Endothelial cell of umbilical vein (primary cell): ENCODE measurements around the gene TFIP11. TPM values are rescaled to one million over a fixed set of nuclear protein-coding genes. Genes with fewer than 3 reads are reported as not detected.

Experiments
- BruUV-seq: library from RNA; stranded (reverse); fragments of 400-500 nt; replicated peaks from 2 replicates; lab custom pipeline; 2021; lab: Mats Ljungman, UMichigan
- CTCF ChIA-PET: fragments of 300-600, 350-600 bp; sonication (Branson Sonifier 250); formaldehyde crosslinking; loops from one replicate; lab custom pipeline; 2021; ENCODE audit warnings: antibody characterized with exemption, inconsistent platforms; lab: Charles Lee
- POLR2A ChIA-PET: fragments of 300-600, 350-600 bp; sonication (Branson Sonifier 250); formaldehyde crosslinking; loops from one replicate; lab custom pipeline; 2021; ENCODE audit warnings: antibody characterized with exemption, inconsistent platforms; lab: Charles Lee
- DNase-seq: peaks from one replicate; pipeline ENCODE4 v3.0.0-alpha.2; 2011; ENCODE audit warnings: low read depth, low spot score
- FAIRE-seq: peaks from 2 replicates; lab custom pipeline; 2011; peaks lifted over from hg19 to GRCh38; lab: Jason Lieb, UNC
- H2AFZ ChIP-seq: 2 replicates; pipeline ENCODE4 v1.6.0; 2012; ENCODE audit warnings: low read depth, low read length, control low read depth, inconsistent platforms
- H3K27ac ChIP-seq: 2 replicates; pipeline ENCODE4 v1.5.1; 2011; ENCODE audit warnings: low read depth, mild to moderate bottlenecking, control low read depth, low read length, moderate library complexity; ENCODE audit not compliant: insufficient read depth
- H3K27me3 ChIP-seq, 2 experiments: 2 replicates each; pipeline versions ENCODE4 v1.6.0 to v1.6.1; 2011; ENCODE audit warnings: low read length in 2 of 2, mixed read lengths in 1 of 2; ENCODE audit not compliant: control insufficient read depth in 2 of 2, insufficient read depth in 2 of 2
- H3K36me3 ChIP-seq, 2 experiments: 2 replicates in 1 of 2; 3 replicates in 1 of 2; pipeline ENCODE4 v1.5.1; 2011; ENCODE audit warnings: low read length in 2 of 2, mild to moderate bottlenecking in 1 of 2, moderate library complexity in 1 of 2; ENCODE audit not compliant: control insufficient read depth in 2 of 2, insufficient read depth in 2 of 2; ENCODE audit errors: extremely low read depth in 1 of 2
- H3K4me1 ChIP-seq: 3 replicates; pipeline ENCODE4 v1.5.1; 2011; ENCODE audit warnings: mild to moderate bottlenecking, low read length; ENCODE audit not compliant: control insufficient read depth, insufficient read depth; ENCODE audit errors: extremely low read depth
- H3K4me2 ChIP-seq: 2 replicates; pipeline ENCODE4 v1.6.1; 2011; ENCODE audit warnings: low read length, control low read depth, mixed read lengths; ENCODE audit not compliant: insufficient read depth
- H3K4me3 ChIP-seq, 3 experiments: fragments of 200-600 bp in 1 of 3; sonication (generic), shearing (Covaris generic) in 1 of 3; replicated peaks in 1 of 3; 2 replicates each; pipeline ENCODE4 v1.5.1; 2011 to 2016; ENCODE audit warnings: control low read depth in 3 of 3, low read length in 3 of 3, mild to moderate bottlenecking in 2 of 3, inconsistent platforms in 1 of 3, low read depth in 1 of 3, moderate library complexity in 1 of 3; ENCODE audit not compliant: insufficient read depth in 1 of 3
- H3K79me2 ChIP-seq: 2 replicates; pipeline ENCODE4 v1.6.0; 2012; ENCODE audit warnings: low read length, inconsistent platforms; ENCODE audit not compliant: control insufficient read depth, insufficient read depth
- H3K9ac ChIP-seq: replicated peaks from 2 replicates; pipeline ENCODE3; 2011; ENCODE audit warnings: low read length, control low read depth; ENCODE audit not compliant: insufficient read depth; ENCODE audit errors: extremely low read depth
- H3K9me1 ChIP-seq: replicated peaks from 3 replicates; pipeline ENCODE4 v1.6.0; 2011; ENCODE audit warnings: mild to moderate bottlenecking, low read length; ENCODE audit not compliant: control insufficient read depth, insufficient read depth; ENCODE audit errors: extremely low read depth
- H3K9me3 ChIP-seq: replicated peaks from 2 replicates; pipeline ENCODE4 v1.5.1; 2012; ENCODE audit warnings: low read length, inconsistent platforms; ENCODE audit not compliant: control insufficient read depth, insufficient read depth
- H4K20me1 ChIP-seq: replicated peaks from 2 replicates; pipeline ENCODE3; 2011; ENCODE audit warnings: mild to moderate bottlenecking, low read length; ENCODE audit not compliant: control insufficient read depth, insufficient read depth; ENCODE audit errors: extremely low read depth
- EZH2 ChIP-seq: IDR thresholded peaks from 2 replicates; pipeline ENCODE4 v1.6.1; 2012; ENCODE audit warnings: borderline replicate concordance, low read depth, mild to moderate bottlenecking, moderate library complexity, low read length, inconsistent platforms; ENCODE audit not compliant: severe bottlenecking
- FOS ChIP-seq: IDR thresholded peaks from 2 replicates; pipeline ENCODE4 v1.6.1; 2011; ENCODE audit warnings: mild to moderate bottlenecking, low read length, moderate library complexity, borderline replicate concordance; ENCODE audit not compliant: insufficient read depth
- GATA2 ChIP-seq: IDR thresholded peaks from 2 replicates; pipeline ENCODE4 v1.7.0; 2011; ENCODE audit warnings: low read depth, mild to moderate bottlenecking, moderate library complexity, mixed read lengths, low read length; ENCODE audit not compliant: insufficient read length, insufficient read depth
- JUN ChIP-seq: IDR thresholded peaks from 2 replicates; pipeline ENCODE4 v1.6.1; 2011; ENCODE audit warnings: borderline replicate concordance, low read depth; ENCODE audit not compliant: insufficient read length, insufficient read depth
- MYC ChIP-seq: IDR thresholded peaks from one replicate; pipeline ENCODE4 v1.6.1; 2011; ENCODE audit warnings: mild to moderate bottlenecking, low read depth, low read length
- POLR2A ChIP-seq: IDR thresholded peaks from 2 replicates; pipeline ENCODE4 v1.6.1; 2012; ENCODE audit warnings: low read depth, mild to moderate bottlenecking, control low read depth, low read length
- POLR2AphosphoS5 ChIP-seq: IDR thresholded peaks from 2 replicates; pipeline ENCODE4 v1.6.1; 2012; ENCODE audit warnings: low read depth, mild to moderate bottlenecking, control low read depth, low read length, moderate library complexity; ENCODE audit not compliant: insufficient read depth
- dilution Hi-C: fragments of 300-500 bp; cut with MboI; formaldehyde crosslinking; loops from one replicate; pipeline ENCODE4 v1.15.0; 2019; ENCODE audit warnings: low sequenced_read_pairs; ENCODE audit not compliant: extremely low pct_ligation_motif_present
- intact Hi-C: fragments of 100-400 bp; cut with micrococcal nuclease; formaldehyde crosslinking; loops from one replicate; pipeline ENCODE4 v1.10.0; 2022
- polyA plus RNA-seq, 4 experiments: library from polyadenylated mRNA; depleted of rRNA in 3 of 4; stranded (reverse) in 3 of 4; unstranded in 1 of 4; fragments of >200 nt; gene quantifications; 2 replicates each; pipeline versions ENCODE4 v1.2.1 to v1.2.3, GENCODE V29; 2011 to 2012; ENCODE audit warnings: missing spikeins in 1 of 4
- total RNA-seq: library from RNA; stranded (reverse); gene quantifications from 2 replicates; pipeline ENCODE4 v1.2.3, GENCODE V29; 2021
- TF ChIP-seq, protein P1 (sequence below), 2 donors: IDR thresholded peaks; 1 replicate in 1 of 2; 2 replicates in 1 of 2; pipeline ENCODE4 v1.5.1; 2011; ENCODE audit warnings: low read length in 2 of 2, mild to moderate bottlenecking in 2 of 2, moderate library complexity in 2 of 2, control low read depth in 1 of 2, inconsistent platforms in 1 of 2, low read depth in 1 of 2; ENCODE audit not compliant: insufficient read depth in 1 of 2; ENCODE audit errors: extremely low read depth in 1 of 2
- TF ChIP-seq, protein P2 (sequence below): IDR thresholded peaks from 2 replicates; pipeline ENCODE4 v1.6.1; 2011; ENCODE audit not compliant: insufficient read depth, insufficient read length

Gene TFIP11
- total and polyA plus RNA-seq, 2 donors (not counting 3 experiments of a cell fraction or from before 2014, with no cell fraction given): 35.7 to 54.9 TPM

DNA sequence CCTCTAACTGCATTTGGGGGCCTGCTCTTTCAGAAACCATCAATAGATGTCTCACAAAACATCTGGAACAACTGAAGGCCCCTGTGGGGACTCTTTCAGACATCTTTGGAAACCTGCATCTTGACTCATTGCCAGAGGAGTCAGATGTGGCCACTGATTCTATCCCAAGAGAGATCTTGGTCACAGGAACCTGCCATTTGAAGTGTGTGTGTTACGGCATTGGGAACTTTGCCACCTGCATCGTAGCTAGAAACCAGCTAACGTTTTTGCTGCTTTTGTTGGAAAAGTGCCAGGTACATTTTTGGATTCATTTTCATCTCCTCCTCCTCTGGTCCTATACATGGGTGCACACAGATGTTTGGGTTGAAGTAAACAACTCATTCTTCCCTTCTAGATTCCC lies 24.3 kb downstream of the TFIP11 start:
- ChIA-PET CTCF (no interaction called here), POLR2A (no interaction called here)
- dilution Hi-C loops (no loop called here), intact Hi-C loops (loop anchor here (5.0 kb wide), 1 partner anchor 1366 kb away; no protein-coding TSS in a partner anchor)
- BruUV-seq: no TSS peak
- no peak for FAIRE-seq
- Histone ChIP-seq H4K20me1 (no peaks in the 10 kb centered on the region), H3K27me3 (no peaks in the 10 kb centered on the region), H3K9ac (no peak overlapping the region), H3K79me2 (peaks cover 34% of the 10 kb centered on the region), H3K9me3 (no peaks in the 10 kb centered on the region), H3K4me3 (no peak overlapping the region), H3K36me3 (peaks cover 18 to 26% of the 10 kb centered on the region in 2 experiments), H3K27ac (no peak overlapping the region), H3K9me1 (no peaks in the 10 kb centered on the region), H3K4me2 (no peak overlapping the region), H2AFZ (no peak overlapping the region), H3K4me1 (peaks cover 18% of the 10 kb centered on the region)
- no peak for DNase-seq
- TF ChIP-seq POLR2A (no peak), GATA2 (no peak), FOS (no peak), EZH2 (no peak), POLR2AphosphoS5 (no peak), MYC (no peak), JUN (no peak)
- TF ChIP-seq, protein P1, sequence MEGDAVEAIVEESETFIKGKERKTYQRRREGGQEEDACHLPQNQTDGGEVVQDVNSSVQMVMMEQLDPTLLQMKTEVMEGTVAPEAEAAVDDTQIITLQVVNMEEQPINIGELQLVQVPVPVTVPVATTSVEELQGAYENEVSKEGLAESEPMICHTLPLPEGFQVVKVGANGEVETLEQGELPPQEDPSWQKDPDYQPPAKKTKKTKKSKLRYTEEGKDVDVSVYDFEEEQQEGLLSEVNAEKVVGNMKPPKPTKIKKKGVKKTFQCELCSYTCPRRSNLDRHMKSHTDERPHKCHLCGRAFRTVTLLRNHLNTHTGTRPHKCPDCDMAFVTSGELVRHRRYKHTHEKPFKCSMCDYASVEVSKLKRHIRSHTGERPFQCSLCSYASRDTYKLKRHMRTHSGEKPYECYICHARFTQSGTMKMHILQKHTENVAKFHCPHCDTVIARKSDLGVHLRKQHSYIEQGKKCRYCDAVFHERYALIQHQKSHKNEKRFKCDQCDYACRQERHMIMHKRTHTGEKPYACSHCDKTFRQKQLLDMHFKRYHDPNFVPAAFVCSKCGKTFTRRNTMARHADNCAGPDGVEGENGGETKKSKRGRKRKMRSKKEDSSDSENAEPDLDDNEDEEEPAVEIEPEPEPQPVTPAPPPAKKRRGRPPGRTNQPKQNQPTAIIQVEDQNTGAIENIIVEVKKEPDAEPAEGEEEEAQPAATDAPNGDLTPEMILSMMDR (IDR thresholded peaks at IDR 0.05; ENCODE audit: extremely low read depth in 1 of 2, insufficient read depth in 1 of 2, low read depth in 1 of 2, low read length in 2 of 2): no peak
- TF ChIP-seq, protein P2, sequence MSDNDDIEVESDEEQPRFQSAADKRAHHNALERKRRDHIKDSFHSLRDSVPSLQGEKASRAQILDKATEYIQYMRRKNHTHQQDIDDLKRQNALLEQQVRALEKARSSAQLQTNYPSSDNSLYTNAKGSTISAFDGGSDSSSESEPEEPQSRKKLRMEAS: no peak
